ENCODE results near the gene SIRT6. TPM values are rescaled to one million over a fixed set of nuclear protein-coding genes. Genes with fewer than 3 reads are reported as not detected.
"Not testable (repeated sequence)": the region's sequence is repeated elsewhere in the genome, so short reads cannot be mapped to it uniquely, and the experiment has no call there.

SIRT6 gene
- polyA plus RNA-seq, 2 donors: 16.9 to 22.0 TPM

DNA sequence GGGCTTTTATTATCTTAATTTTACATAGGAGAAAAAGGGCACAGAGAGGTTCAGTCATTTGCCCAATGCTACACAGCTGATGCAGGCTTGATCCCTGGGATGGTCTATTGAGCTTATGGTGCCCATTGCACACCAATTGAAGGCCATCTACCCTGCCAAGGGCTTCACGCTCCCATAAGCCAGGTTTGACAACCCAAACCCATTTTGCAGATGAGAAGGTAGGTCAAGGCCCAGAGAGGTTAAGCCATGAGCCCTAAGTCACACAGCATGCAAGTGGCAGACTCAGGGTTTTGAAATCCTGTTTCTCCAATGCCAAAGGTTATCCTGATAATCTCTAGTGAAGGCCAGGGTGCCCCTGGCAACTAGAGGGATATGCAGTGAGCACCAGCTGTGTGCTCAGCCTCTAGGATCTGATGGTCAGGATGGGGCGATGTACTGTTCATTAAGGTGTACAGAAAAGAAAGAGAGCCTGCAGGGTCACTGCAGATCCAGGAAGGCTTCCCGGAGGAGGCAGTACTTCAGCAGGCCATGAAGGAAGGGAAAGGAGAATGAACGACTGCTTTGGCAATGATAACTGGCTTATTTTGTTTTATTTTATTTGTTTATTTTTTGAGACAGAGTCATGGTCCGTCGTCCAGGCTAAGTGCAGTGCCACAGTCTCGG, 20.8 kb downstream of the SIRT6 start:
- H3K9me3 ChIP-seq (ENCODE audit: control insufficient read depth in 2 of 2, insufficient read depth in 1 of 2, low read depth in 1 of 2, low read length in 1 of 2): no peaks in the 10 kb centered on the region
- no peak overlapping the region for H3K4me3 ChIP-seq (ENCODE audit: low read depth in 1 of 2, low read length in 2 of 2)
- no peaks in the 10 kb centered on the region for H3K36me3 ChIP-seq (ENCODE audit: control insufficient read depth in 2 of 2, insufficient read depth in 2 of 2, low read length in 1 of 2)
- no peaks in the 10 kb centered on the region for H3K4me1 ChIP-seq (ENCODE audit: control insufficient read depth in 2 of 2, insufficient read depth in 2 of 2, low read length in 1 of 2)
- no peaks in the 10 kb centered on the region for H3K27me3 ChIP-seq (ENCODE audit: control insufficient read depth in 1 of 2, insufficient read depth in 2 of 2, low read length in 2 of 2)
- 76 to 77% methylated on average over 7 of the region's 7 CpGs for WGBS, 2 donors
- no peak overlapping the region for H3K27ac ChIP-seq (ENCODE audit: low read depth in 2 of 2, low read length in 1 of 2)

- not testable (repeated sequence) for H3K27ac ChIP-seq (ENCODE audit: low read depth in 2 of 2, low read length in 1 of 2); H3K36me3 ChIP-seq (ENCODE audit: control insufficient read depth in 2 of 2, insufficient read depth in 2 of 2, low read length in 1 of 2); H3K4me1 ChIP-seq (ENCODE audit: control insufficient read depth in 2 of 2, insufficient read depth in 2 of 2, low read length in 1 of 2); H3K4me3 ChIP-seq (ENCODE audit: low read depth in 1 of 2, low read length in 2 of 2); H3K27me3 ChIP-seq (ENCODE audit: control insufficient read depth in 1 of 2, insufficient read depth in 2 of 2, low read length in 2 of 2); H3K9me3 ChIP-seq (ENCODE audit: control insufficient read depth in 2 of 2, insufficient read depth in 1 of 2, low read depth in 1 of 2, low read length in 1 of 2)
- WGBS, 2 donors: 56 to 67% methylated on average over 8 of the region's 8 CpGs
These were observed 24.4 kb downstream of the SIRT6 start for GRCh38 chr19:4157971-4158370.

GRCh38 chr19:4157164-4157563, 25.2 kb downstream of the SIRT6 start:
- no peaks in the 10 kb centered on the region for H3K27me3 ChIP-seq (ENCODE audit: control insufficient read depth in 1 of 2, insufficient read depth in 2 of 2, low read length in 2 of 2)
- 67 to 70% methylated on average over 6 of the region's 6 CpGs for WGBS, 2 donors

GRCh38 chr19:4154571-4155312, 27.6 kb downstream of the SIRT6 start:
- Histone ChIP-seq H3K27ac (ENCODE audit: low read depth in 2 of 2, low read length in 1 of 2) (no peak overlapping the region), H3K4me1 (ENCODE audit: control insufficient read depth in 2 of 2, insufficient read depth in 2 of 2, low read length in 1 of 2) (peaks cover 0 to 3% of the 10 kb centered on the region in 2 donors), H3K9me3 (ENCODE audit: control insufficient read depth in 2 of 2, insufficient read depth in 1 of 2, low read depth in 1 of 2, low read length in 1 of 2) (no peaks in the 10 kb centered on the region), H3K4me3 (ENCODE audit: low read depth in 1 of 2, low read length in 2 of 2) (no peak overlapping the region), H3K36me3 (ENCODE audit: control insufficient read depth in 2 of 2, insufficient read depth in 2 of 2, low read length in 1 of 2) (no peaks in the 10 kb centered on the region), H3K27me3 (ENCODE audit: control insufficient read depth in 1 of 2, insufficient read depth in 2 of 2, low read length in 2 of 2) (peaks cover 0 to 2% of the 10 kb centered on the region in 2 donors)
- WGBS, 2 donors: 74 to 76% methylated on average over 21 of the region's 21 CpGs

More at GRCh38 chr19:4157164-4157563, 25.2 kb downstream of the SIRT6 start:
- Histone ChIP-seq H3K36me3 (ENCODE audit: control insufficient read depth in 2 of 2, insufficient read depth in 2 of 2, low read length in 1 of 2) (no peaks in the 10 kb centered on the region), H3K27ac (ENCODE audit: low read depth in 2 of 2, low read length in 1 of 2) (no peak overlapping the region), H3K9me3 (ENCODE audit: control insufficient read depth in 2 of 2, insufficient read depth in 1 of 2, low read depth in 1 of 2, low read length in 1 of 2) (no peaks in the 10 kb centered on the region), H3K4me3 (ENCODE audit: low read depth in 1 of 2, low read length in 2 of 2) (no peak overlapping the region), H3K4me1 (ENCODE audit: control insufficient read depth in 2 of 2, insufficient read depth in 2 of 2, low read length in 1 of 2) (peaks cover 0 to 3% of the 10 kb centered on the region in 2 donors)

- no peak overlapping the region for H3K27ac ChIP-seq (ENCODE audit: low read depth in 2 of 2, low read length in 1 of 2)
- no peak overlapping the region for H3K4me3 ChIP-seq (ENCODE audit: low read depth in 1 of 2, low read length in 2 of 2)
- H3K36me3 ChIP-seq (ENCODE audit: control insufficient read depth in 2 of 2, insufficient read depth in 2 of 2, low read length in 1 of 2): no peaks in the 10 kb centered on the region
- peaks cover 0 to 3% of the 10 kb centered on the region in 2 donors for H3K4me1 ChIP-seq (ENCODE audit: control insufficient read depth in 2 of 2, insufficient read depth in 2 of 2, low read length in 1 of 2)
- no peaks in the 10 kb centered on the region for H3K9me3 ChIP-seq (ENCODE audit: control insufficient read depth in 2 of 2, insufficient read depth in 1 of 2, low read depth in 1 of 2, low read length in 1 of 2)
- 75 to 79% methylated on average over 10 of the region's 10 CpGs for WGBS, 2 donors
- peaks cover 0 to 2% of the 10 kb centered on the region in 2 donors for H3K27me3 ChIP-seq (ENCODE audit: control insufficient read depth in 1 of 2, insufficient read depth in 2 of 2, low read length in 2 of 2)
These were observed 29.9 kb downstream of the SIRT6 start for GRCh38 chr19:4152241-4152998.

DNA sequence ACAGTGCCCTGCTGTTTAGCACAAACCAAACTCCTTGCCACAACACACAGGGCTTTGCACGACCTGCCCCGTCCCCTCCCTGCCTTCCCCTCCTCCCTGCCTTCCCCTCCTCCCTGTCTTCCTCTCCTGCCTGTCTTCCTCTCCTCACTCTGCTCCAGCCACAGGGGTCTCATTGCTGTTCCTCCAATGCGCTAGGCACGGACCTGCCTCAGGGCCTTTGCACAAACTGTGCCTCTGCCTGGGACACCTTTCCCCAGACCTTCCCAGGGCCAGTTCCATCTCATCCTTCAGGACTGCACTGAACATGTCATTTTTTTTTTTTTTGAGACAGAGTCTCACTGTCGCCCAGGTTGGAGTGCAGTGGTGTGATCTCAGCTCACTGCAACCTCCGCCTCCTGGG, 30.7 kb downstream of the SIRT6 start:
- Histone ChIP-seq H3K36me3 (ENCODE audit: control insufficient read depth in 2 of 2, insufficient read depth in 2 of 2, low read length in 1 of 2) (no peaks in the 10 kb centered on the region), H3K4me3 (ENCODE audit: low read depth in 1 of 2, low read length in 2 of 2) (no peak overlapping the region), H3K9me3 (ENCODE audit: control insufficient read depth in 2 of 2, insufficient read depth in 1 of 2, low read depth in 1 of 2, low read length in 1 of 2) (no peaks in the 10 kb centered on the region), H3K4me1 (ENCODE audit: control insufficient read depth in 2 of 2, insufficient read depth in 2 of 2, low read length in 1 of 2) (peaks cover 0 to 3% of the 10 kb centered on the region in 2 donors), H3K27ac (ENCODE audit: low read depth in 2 of 2, low read length in 1 of 2) (no peak overlapping the region), H3K27me3 (ENCODE audit: control insufficient read depth in 1 of 2, insufficient read depth in 2 of 2, low read length in 2 of 2) (peaks cover 0 to 2% of the 10 kb centered on the region in 2 donors)
- WGBS, 2 donors: 71 to 75% methylated on average over 6 of the region's 6 CpGs

GRCh38 chr19:4149518-4150288, 32.7 kb downstream of the SIRT6 start:
- Histone ChIP-seq H3K4me3 (ENCODE audit: low read depth in 1 of 2, low read length in 2 of 2) (no peak overlapping the region), H3K27me3 (ENCODE audit: control insufficient read depth in 1 of 2, insufficient read depth in 2 of 2, low read length in 2 of 2) (peaks cover 0 to 2% of the 10 kb centered on the region in 2 donors), H3K36me3 (ENCODE audit: control insufficient read depth in 2 of 2, insufficient read depth in 2 of 2, low read length in 1 of 2) (no peaks in the 10 kb centered on the region), H3K4me1 (ENCODE audit: control insufficient read depth in 2 of 2, insufficient read depth in 2 of 2, low read length in 1 of 2) (peaks cover 0 to 3% of the 10 kb centered on the region in 2 donors), H3K9me3 (ENCODE audit: control insufficient read depth in 2 of 2, insufficient read depth in 1 of 2, low read depth in 1 of 2, low read length in 1 of 2) (no peaks in the 10 kb centered on the region), H3K27ac (ENCODE audit: low read depth in 2 of 2, low read length in 1 of 2) (no peak overlapping the region)
- 43 to 46% methylated on average over 17 of the region's 17 CpGs for WGBS, 2 donors

DNA sequence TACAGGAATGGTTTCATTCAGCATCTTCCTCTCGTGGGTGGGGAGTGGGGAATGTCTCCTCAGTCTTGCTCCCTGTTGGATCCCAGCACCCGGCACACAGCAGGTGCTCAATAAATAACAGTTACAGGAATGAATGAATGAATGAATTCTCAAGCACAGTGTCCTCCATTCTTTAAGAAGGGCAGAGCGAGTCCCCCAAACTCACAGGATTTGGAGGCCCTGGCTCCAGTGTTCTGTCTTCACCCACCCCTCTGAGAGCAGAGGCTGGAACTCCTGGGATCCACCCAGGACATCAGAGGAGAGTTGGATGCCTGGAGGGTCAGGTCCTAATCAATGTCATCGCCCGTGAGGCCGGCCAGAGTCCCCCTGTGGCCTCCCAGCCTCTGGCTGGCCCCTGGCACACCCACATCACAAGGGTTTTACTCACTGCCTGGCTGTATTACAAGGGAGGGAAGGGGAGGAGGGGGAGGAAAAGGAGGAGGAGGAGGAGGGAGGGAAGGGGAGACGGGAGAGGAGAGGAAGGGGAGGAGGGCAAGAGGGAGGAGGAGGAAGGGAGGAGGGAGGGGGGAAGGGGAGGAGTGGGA, 37.6 kb downstream of the SIRT6 start:
- no peaks in the 10 kb centered on the region for H3K4me1 ChIP-seq (ENCODE audit: control insufficient read depth in 2 of 2, insufficient read depth in 2 of 2, low read length in 1 of 2)
- no peaks in the 10 kb centered on the region for H3K36me3 ChIP-seq (ENCODE audit: control insufficient read depth in 2 of 2, insufficient read depth in 2 of 2, low read length in 1 of 2)
- no peaks in the 10 kb centered on the region for H3K27me3 ChIP-seq (ENCODE audit: control insufficient read depth in 1 of 2, insufficient read depth in 2 of 2, low read length in 2 of 2)
- H3K27ac ChIP-seq (ENCODE audit: low read depth in 2 of 2, low read length in 1 of 2): no peak overlapping the region
- H3K4me3 ChIP-seq (ENCODE audit: low read depth in 1 of 2, low read length in 2 of 2): no peak overlapping the region
- 27 to 31% methylated on average over 7 of the region's 7 CpGs for WGBS, 2 donors
- no peaks in the 10 kb centered on the region for H3K9me3 ChIP-seq (ENCODE audit: control insufficient read depth in 2 of 2, insufficient read depth in 1 of 2, low read depth in 1 of 2, low read length in 1 of 2)

GRCh38 chr19:4142916-4143315, 39.4 kb downstream of the SIRT6 start:
- not testable (repeated sequence) for H3K4me3 ChIP-seq (ENCODE audit: low read depth in 1 of 2, low read length in 2 of 2); H3K27ac ChIP-seq (ENCODE audit: low read depth in 2 of 2, low read length in 1 of 2); H3K27me3 ChIP-seq (ENCODE audit: control insufficient read depth in 1 of 2, insufficient read depth in 2 of 2, low read length in 2 of 2); H3K4me1 ChIP-seq (ENCODE audit: control insufficient read depth in 2 of 2, insufficient read depth in 2 of 2, low read length in 1 of 2); H3K9me3 ChIP-seq (ENCODE audit: control insufficient read depth in 2 of 2, insufficient read depth in 1 of 2, low read depth in 1 of 2, low read length in 1 of 2); H3K36me3 ChIP-seq (ENCODE audit: control insufficient read depth in 2 of 2, insufficient read depth in 2 of 2, low read length in 1 of 2)
- WGBS, 2 donors: 76 to 81% methylated on average over 1 of the region's 1 CpG
